ENCODE measurements around the gene PRXL2A.

PRXL2A gene

DNA sequence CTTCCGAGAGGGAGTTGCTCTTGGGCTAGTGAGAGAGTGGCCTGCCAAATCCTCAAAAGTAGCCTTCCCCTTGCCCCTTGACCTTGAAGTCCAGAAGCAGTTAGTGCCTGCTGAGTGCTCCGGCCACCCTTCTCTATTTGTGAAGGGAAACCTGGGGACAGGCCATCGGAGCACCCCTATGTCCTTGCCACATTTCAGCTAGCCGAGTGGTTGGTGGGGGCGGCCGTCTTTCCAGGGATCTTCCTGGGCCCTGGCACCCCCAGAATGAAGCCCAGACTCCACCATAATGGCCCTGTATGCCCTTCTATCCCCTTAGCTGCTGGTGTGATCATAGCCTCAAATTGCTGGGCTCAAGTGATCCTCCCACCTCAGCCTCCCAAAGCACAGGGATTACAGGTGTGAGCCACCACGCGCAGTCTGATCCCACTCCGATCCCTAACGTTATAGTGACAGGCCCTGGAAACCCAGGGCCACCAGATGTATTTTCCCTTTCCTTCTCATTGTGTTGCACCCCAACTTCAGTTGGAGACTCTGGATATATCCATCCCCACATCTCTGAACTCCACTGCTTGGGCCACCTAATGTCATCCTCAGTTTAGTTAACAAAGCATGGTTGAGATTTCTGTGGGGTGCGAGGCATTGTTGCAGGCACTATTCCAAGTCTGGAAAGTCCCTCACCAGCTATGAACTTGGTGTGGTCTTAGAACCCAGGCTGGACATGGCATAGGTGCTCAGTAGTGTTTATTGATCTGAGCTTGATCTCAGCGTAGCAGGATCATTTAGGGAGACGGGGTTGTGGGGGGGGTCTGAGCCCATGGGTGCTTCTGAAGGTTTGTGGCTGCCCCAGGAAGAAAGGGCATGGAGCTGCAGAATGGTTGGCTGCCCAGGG, 47.4 kb downstream of the PRXL2A start:
- H3K4me3 Mint-ChIP-seq = peak overlapping the region; percentile 95 to 98
- H3K36me3 Mint-ChIP-seq = no peaks in the 10 kb centered on the region
- H3K9me3 Mint-ChIP-seq = no peaks in the 10 kb centered on the region
- H3K27ac Mint-ChIP-seq = peak overlapping the region; percentile 27
- ATAC-seq (replicated peaks) (no peak), DNase-seq (no peak)
- no peaks in the 10 kb centered on the region for H3K27me3 Mint-ChIP-seq
- H3K4me1 Mint-ChIP-seq = peaks cover 44 to 55% of the 10 kb centered on the region in 2 donors

DNA sequence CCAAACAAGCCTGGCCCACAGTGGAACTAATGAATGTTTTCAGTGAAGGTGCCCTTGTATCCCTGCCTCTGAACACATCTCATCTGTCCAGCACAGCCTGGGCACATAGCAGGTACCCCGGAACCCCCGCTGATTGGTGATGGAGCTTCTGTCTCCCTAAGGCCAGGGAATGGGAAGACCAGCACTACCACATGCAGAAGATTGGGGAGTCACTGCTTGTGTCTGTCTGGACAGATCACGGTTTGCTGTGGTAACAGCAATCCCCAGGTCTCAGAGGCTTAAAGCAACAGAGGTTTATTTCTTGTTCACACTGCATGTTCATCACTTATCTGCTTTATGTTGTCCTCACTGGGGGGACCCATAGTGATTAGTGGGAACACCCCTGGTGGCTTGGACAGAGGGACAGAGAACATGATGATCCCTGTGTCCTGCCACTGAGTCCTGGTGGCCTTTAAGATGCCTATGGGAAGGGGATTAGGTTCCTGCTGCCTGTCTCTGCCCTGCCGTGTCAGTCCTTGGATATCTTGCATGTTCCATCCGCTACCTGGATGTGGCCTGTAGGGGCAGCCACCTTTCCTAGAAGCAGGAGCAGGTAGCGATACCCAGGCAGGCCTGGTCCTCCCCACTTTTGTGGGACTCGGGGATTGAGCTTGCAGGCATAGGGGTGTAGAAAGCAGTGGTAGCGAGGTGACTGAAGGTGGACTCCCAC, 49.4 kb downstream of the PRXL2A start:
- no peak overlapping the region for H3K27ac Mint-ChIP-seq

DNA sequence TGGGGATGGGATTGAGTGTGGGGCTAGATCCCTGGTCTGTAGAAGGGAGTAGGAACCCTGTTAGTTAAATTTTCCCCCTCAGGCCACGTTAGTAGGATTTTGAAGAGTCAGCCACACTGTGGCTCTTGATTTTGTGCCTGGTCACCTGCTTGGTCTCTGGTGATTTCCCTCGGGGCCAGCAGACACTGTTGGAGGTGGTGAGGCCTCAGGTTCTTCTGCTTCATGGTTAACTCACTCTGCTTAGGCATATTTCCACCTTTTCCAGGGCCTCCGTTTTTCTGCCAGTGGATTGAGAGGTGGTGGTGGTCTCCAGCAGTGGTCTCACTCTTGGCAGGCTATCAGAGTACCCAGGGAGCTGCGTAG, 49.9 kb downstream of the PRXL2A start:
- H3K4me3 Mint-ChIP-seq = no peak overlapping the region
- peaks cover 0 to 5% of the 10 kb centered on the region in 2 donors for H3K36me3 Mint-ChIP-seq
- no peaks in the 10 kb centered on the region for H3K9me3 Mint-ChIP-seq
- DNase-seq = no peak
- H3K27me3 Mint-ChIP-seq = no peaks in the 10 kb centered on the region
- H3K27ac Mint-ChIP-seq = no peak overlapping the region
- H3K4me1 Mint-ChIP-seq = peaks cover 66 to 80% of the 10 kb centered on the region in 2 donors
- no peak for ATAC-seq (replicated peaks)

More for the DNA sequence above, 49.4 kb downstream of the PRXL2A start:
- no peak for DNase-seq
- Mint-ChIP-seq H3K9me3 (no peaks in the 10 kb centered on the region), H3K36me3 (peaks cover 0 to 5% of the 10 kb centered on the region in 2 donors), H3K27me3 (no peaks in the 10 kb centered on the region), H3K4me1 (peaks cover 62 to 75% of the 10 kb centered on the region in 2 donors), H3K4me3 (peak overlapping the region in 1 of 2 donors; percentile 33)
- no peak for ATAC-seq (replicated peaks)

DNA sequence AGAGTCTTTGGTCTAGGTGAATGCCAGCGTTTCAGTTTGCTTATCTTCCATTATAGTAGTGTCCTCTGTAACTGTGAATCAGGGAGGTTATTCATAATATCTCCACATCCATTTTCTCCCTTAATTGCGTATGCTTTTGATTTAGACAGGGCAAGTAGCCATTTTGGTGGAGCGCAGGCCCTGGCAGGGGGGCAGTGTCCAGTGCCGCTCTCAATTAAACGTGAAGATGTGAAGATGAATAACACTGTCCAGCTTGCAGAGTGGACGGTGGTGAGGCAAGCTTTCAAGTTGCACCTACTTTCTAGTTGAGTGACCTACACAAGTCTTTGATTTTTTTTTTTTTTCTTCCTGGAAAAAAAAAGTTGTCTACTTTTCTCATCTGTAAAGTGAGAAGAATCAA, 50.3 kb downstream of the PRXL2A start:
- Mint-ChIP-seq H3K9me3 (no peaks in the 10 kb centered on the region), H3K36me3 (peaks cover 0 to 5% of the 10 kb centered on the region in 2 donors), H3K4me1 (peaks cover 66 to 80% of the 10 kb centered on the region in 2 donors), H3K27me3 (no peaks in the 10 kb centered on the region), H3K4me3 (peak overlapping the region in 1 of 2 donors; percentile 46), H3K27ac (peak overlapping the region; percentile 70)
- DNase-seq (no peak), ATAC-seq (replicated peaks) (no peak)

DNA sequence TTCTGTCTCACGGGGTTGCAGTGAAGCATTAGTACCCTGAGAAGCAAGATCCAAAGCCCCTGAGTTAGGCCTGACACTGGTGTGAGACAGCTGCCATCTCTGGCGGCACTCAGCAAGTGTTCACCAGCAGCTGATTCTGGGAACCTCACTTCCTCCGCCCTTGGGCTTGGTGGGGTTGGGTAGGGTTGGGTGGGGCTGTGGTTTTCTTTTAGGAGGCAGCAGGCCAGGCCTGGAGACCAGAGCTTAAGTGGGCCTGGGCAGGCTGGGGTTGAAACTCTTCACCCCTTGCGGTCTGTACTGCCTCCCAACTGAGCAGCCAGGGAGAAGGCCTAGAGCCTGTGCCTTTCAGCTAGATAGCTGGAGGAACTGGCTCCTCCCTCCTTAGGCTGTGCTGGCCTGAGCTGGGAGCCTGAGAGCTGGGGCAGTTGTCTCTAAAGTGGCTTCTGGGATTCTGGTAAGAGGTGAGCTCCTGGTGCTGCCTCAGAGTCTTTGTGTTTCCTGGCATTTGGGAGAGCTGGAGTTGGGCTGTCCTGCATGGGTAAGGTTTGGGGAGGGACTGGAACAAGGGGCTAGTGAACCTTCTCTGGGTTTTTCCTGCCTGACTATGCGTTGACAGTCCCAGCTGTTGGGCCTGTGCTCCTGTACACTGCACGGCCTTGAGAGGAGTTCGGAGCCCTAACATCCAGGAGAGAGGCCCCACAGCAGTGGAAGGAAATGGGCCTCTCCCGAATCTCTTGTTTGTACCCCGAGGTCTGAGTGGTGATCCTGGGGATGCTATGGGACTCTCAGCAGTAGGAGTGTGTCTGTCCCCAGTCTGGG, 50.9 kb downstream of the PRXL2A start:
- H3K9me3 Mint-ChIP-seq = no peaks in the 10 kb centered on the region
- DNase-seq (peak; percentile 39), ATAC-seq (replicated peaks) (peak; percentile 52 to 61)
- no peaks in the 10 kb centered on the region for H3K27me3 Mint-ChIP-seq
- peaks cover 71 to 83% of the 10 kb centered on the region in 2 donors for H3K4me1 Mint-ChIP-seq
- peaks cover 0 to 5% of the 10 kb centered on the region in 2 donors for H3K36me3 Mint-ChIP-seq
- peak overlapping the region; percentile 88 for H3K27ac Mint-ChIP-seq
- peak overlapping the region; percentile 61 to 70 for H3K4me3 Mint-ChIP-seq

DNA sequence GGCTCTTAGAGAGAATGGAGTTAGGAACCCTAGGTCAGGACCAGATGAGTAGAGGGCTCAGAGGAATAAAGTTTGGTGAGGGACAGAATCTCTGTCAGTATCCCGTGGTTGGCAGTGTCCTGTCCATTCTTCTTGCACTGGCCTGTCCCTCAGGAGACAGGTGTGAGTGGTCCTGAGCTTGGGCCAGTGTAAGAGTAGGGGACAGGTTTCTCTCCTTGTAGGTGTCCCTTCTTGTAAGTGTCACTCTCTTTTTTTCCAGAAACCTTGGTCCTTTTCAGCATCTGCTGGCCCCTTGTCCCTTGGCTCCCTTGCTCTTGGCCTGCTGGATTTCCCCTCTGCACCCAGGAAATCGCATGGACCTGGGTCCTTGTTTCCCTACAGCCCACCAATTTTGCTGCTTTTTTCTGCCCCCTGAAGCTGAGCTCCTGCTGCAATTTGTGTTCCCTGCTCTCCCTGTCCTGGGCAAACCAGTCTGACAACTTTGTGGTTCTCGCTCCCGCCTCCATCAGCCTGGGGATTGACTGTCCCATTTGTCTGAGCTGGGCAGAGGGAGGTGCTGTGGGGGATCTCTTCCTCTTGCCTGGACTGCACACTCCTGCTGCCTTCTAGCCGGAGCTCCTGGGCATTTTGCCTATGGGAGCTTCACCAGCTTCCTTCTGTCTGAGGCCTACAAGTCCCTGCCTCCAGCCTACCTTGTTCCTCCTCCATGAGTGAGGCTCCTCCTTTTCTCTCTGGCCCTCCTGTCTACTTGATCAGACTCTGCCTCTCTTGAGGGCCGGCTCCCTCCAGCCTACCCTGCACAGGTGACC, 52.3 kb downstream of the PRXL2A start:
- Mint-ChIP-seq H3K4me3 (peak overlapping the region in 1 of 2 donors; percentile 5), H3K9me3 (no peaks in the 10 kb centered on the region), H3K4me1 (peaks cover 74 to 88% of the 10 kb centered on the region in 2 donors), H3K27me3 (no peaks in the 10 kb centered on the region), H3K27ac (peak overlapping the region; percentile 43), H3K36me3 (peaks cover 0 to 5% of the 10 kb centered on the region in 2 donors)
- ATAC-seq (replicated peaks) (peak in 1 of 2 donors; percentile 18), DNase-seq (no peak)

DNA sequence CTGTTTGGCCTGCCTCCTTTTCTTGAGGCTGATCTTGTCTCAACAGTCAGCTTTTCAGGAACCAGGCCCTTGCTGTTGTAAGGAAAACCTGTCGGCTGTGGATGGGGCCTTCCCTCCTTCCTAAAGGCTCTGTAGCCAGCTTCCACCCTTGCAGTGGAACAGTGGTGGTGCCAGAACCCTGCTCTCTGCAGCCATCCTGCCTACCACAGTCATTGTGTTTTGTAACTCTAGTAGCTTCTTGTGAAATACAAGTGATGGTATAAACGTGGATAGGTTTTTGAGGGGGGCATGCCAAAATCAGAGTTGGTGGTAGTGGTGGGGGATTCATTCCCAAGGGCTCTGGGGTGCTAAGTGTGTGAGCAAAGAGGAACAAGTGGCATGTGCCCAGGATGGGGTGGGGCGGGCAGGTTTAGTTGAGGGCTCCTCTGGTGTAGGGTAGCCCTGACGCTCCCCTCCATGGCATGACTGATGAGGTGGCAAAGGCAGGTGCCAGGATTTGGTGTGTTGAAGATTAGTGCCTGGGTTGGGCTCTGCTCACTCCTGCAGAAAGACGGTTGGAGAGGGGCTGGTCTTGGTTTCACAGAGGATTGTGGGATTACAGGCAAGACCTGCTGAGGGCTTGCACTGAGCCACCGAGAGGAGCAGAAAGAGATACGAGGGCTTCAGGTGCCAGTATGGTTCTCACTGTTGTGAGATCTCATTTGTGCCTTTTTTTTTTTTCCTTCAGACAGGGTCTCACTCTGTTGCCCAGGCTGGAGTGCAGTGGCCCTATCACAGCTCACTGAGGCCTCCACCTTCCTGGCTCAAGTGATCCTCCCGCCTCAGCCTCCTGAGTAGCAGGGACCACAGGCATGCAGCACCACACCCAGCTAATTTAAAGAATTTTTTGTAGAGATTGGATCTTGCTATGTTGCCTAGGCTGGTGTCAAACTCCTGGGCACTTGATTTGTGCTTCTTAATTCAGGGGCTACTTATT, 53.1 kb downstream of the PRXL2A start:
- H3K4me3 Mint-ChIP-seq = peak overlapping the region in 1 of 2 donors; percentile 5
- H3K36me3 Mint-ChIP-seq = peaks cover 0 to 5% of the 10 kb centered on the region in 2 donors
- no peaks in the 10 kb centered on the region for H3K27me3 Mint-ChIP-seq
- DNase-seq (no peak), ATAC-seq (replicated peaks) (no peak)
- H3K27ac Mint-ChIP-seq = peak overlapping the region; percentile 43
- peaks cover 72 to 88% of the 10 kb centered on the region in 2 donors for H3K4me1 Mint-ChIP-seq
- H3K9me3 Mint-ChIP-seq = no peaks in the 10 kb centered on the region

DNA sequence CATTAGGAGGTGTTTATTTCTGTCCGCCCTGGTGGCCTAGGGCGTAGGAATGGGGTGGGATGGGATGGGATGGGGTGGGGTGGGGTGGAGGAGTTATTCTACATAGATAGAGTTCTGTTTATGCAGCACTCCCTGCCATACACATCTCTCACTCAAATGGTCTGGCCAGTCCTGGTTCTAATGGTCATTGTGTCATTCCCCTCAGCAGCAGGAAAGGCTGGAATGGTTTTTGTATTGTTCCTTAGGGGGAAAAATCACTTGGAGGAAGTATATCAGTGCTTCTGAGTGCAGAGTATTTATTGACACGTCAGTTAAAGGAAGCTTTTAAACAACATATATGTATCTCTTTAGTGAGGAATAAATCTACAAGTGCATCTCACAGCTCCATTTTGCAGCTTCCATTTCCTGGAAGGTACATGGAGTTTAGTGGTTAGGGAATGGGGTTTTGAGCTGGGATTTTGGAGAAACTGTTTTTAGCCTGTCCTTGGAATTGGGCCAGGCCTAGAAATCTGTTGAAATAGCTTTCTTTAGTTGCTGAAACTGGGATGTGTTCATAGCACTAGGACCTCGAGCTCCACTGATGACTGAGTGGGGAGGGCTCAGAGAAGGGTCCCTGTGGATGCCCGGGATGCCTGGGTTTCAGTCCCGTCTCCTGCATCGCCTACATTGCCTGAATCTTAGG, 54.1 kb downstream of the PRXL2A start:
- Mint-ChIP-seq H3K27ac (peak overlapping the region; percentile 65), H3K9me3 (no peaks in the 10 kb centered on the region), H3K27me3 (no peaks in the 10 kb centered on the region), H3K4me1 (peaks cover 75 to 94% of the 10 kb centered on the region in 2 donors), H3K4me3 (peak overlapping the region; percentile 29 to 35), H3K36me3 (peaks cover 0 to 5% of the 10 kb centered on the region in 2 donors)
- DNase-seq (no peak), ATAC-seq (replicated peaks) (no peak)

DNA sequence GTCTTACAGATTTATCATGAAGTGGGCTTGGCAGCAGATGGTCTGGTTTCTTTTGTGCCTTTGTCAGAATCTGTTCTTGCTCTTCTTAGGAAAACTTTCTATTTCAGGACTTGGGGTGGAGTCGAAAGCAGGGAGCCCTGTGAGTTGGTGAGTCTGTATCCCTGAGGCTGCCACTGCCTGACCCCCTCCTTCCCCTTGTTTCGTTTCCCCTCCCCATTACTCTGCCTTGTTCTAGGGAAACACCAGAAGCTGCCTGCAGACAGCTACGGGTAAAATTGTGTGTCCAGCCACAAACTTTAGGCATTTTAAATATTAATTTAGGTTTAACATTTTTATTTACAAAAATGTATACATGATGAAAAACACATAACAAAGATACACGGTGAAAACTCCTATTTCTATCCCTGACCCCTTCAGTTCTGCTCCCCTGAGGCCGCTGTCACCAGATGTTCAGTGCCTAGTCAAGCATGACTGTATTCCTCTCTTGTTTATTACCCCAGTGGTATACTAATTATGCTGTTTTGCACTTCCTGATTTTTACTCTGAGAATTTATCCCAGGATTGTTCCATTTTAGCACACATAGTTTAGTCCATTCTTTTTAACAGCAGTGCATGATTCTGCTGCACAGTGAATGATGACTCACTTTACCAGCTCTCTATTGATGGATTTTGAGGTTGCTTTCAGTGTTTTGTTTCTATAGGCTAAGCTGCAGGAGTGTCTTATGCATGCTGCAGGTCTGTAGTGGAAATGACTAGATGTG, 54.8 kb downstream of the PRXL2A start:
- peak overlapping the region; percentile 54 to 71 for H3K4me3 Mint-ChIP-seq
- no peaks in the 10 kb centered on the region for H3K27me3 Mint-ChIP-seq
- H3K4me1 Mint-ChIP-seq = peaks cover 74 to 96% of the 10 kb centered on the region in 2 donors
- peak overlapping the region; percentile 88 for H3K27ac Mint-ChIP-seq
- ATAC-seq (replicated peaks) = peak; percentile 30 to 40
- no peaks in the 10 kb centered on the region for H3K9me3 Mint-ChIP-seq
- peaks cover 0 to 7% of the 10 kb centered on the region in 2 donors for H3K36me3 Mint-ChIP-seq
- DNase-seq = no peak

DNA sequence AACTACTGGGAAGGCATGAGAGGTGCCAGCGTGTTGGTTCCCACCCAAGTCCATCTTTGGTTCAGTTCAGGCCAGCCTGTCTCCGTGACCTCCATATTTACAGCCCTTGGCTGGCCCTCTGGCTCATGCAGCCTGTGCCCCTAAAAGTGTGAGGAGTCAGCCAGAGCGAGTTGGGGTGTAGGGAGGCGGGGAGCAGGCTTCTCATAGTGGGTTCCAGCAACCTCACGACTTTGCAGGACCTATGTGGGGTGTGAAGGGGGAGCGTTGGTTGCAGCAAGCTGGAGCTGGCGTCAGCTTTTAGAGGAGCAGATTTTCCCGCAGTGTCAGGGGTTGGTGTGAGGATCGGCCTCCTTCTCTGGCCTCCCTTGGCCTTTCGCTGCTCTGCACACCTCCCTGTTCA, 55.5 kb downstream of the PRXL2A start:
- H3K27me3 Mint-ChIP-seq = no peaks in the 10 kb centered on the region
- DNase-seq (no peak), ATAC-seq (replicated peaks) (no peak)
- H3K4me1 Mint-ChIP-seq = peaks cover 70 to 96% of the 10 kb centered on the region in 2 donors
- H3K27ac Mint-ChIP-seq = peak overlapping the region; percentile 88
- peak overlapping the region in 1 of 2 donors; percentile 71 for H3K4me3 Mint-ChIP-seq
- H3K9me3 Mint-ChIP-seq = no peaks in the 10 kb centered on the region
- H3K36me3 Mint-ChIP-seq = peaks cover 0 to 7% of the 10 kb centered on the region in 2 donors

DNA sequence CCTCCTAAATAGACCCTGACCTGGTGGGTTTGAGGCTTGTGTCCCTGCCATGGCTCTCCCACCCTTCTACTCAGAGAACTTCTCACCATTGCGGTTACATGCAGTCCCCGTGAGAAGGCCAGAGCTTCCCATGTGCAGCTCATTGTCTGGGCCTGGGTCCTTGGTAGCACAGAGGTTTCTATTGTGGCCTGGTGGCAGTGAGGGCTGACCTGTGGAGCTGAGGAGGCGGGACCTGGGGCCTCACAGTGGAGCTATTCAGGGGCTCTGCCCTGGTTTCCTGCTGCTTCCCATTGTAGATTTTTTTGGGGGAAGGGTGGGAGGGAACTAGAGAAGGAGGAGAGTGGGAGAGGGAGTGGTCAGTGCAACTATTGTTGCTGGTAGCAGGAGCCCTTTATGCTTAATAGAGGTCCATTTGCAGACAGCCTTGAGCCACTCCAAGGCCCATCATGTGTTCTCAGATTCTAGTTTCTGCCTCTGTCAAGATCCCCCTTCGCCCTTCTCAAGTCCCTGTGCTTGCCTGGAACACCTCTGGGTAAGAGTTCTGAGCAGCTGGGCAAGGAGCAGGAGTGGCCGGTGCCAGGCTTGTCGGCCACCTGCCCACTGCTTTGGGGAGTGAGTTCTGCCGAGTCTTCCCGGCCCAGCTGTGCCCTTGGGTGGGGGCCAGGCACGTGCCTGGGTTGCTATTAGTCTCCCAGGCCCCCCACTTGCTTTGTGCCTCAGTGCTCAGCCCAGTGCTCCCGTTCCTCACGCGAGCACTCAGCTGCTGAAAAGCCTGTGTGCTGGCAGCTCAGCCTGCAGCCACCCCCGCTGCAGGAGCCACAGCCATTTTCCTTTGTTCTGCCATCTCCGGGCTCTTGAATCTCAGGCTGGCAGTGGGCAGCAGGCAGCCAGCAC, 56.5 kb downstream of the PRXL2A start:
- ATAC-seq (replicated peaks) (no peak), DNase-seq (no peak)
- Mint-ChIP-seq H3K36me3 (peaks cover 5 to 12% of the 10 kb centered on the region in 2 donors), H3K4me3 (peak overlapping the region in 1 of 2 donors; percentile 46), H3K9me3 (no peaks in the 10 kb centered on the region), H3K27me3 (no peaks in the 10 kb centered on the region), H3K27ac (peak overlapping the region; percentile 88), H3K4me1 (peaks cover 66 to 95% of the 10 kb centered on the region in 2 donors)

Data from stimulated activated naive B cell treated with anti-CD40 and anti-IgM and Interleukin-4, amounts not matched to agents 10 μg/mL and 1 μg/mL and 100 μg/mL, for 72 hours (primary cell).